Loucy (cell line): ENCODE measurements around the gene UBE2G1.

Experiments
- H2AFZ ChIP-seq: fragments of 200-600 bp; sonication (generic); 2 replicates; pipeline ENCODE4 v1.6.0; 2016; ENCODE audit warnings: antibody characterized with exemption, mild to moderate bottlenecking, low read length, moderate library complexity
- H3F3A ChIP-seq: fragments of 200-600 bp; 2 replicates; pipeline ENCODE4 v1.6.0; 2016; ENCODE audit warnings: antibody characterized with exemption, low read depth, mild to moderate bottlenecking
- H3K27me3 ChIP-seq: fragments of 200-600 bp; sonication (generic); 2 replicates; pipeline ENCODE4 v1.6.1; 2014; ENCODE audit warnings: low read length, mild to moderate bottlenecking; ENCODE audit not compliant: insufficient read depth, poor library complexity, severe bottlenecking
- H3K36me3 ChIP-seq: fragments of 200-600 bp; sonication (generic); 2 replicates; pipeline ENCODE4 v1.6.1; 2016; ENCODE audit warnings: low read length; ENCODE audit not compliant: insufficient read depth
- H3K4me1 ChIP-seq: fragments of 200-600 bp; sonication (generic); 2 replicates; pipeline ENCODE4 v1.5.1; 2014; ENCODE audit warnings: low read length, mild to moderate bottlenecking; ENCODE audit not compliant: insufficient read depth, poor library complexity, severe bottlenecking
- H3K4me2 ChIP-seq: fragments of 200-600 bp; sonication (generic); 2 replicates; pipeline ENCODE4 v1.6.0; 2014; ENCODE audit warnings: antibody characterized with exemption, low read length, low read depth, mild to moderate bottlenecking; ENCODE audit not compliant: poor library complexity, severe bottlenecking
- H3K4me3 ChIP-seq: fragments of 200-600 bp; sonication (generic); 2 replicates; pipeline ENCODE4 v1.5.1; 2014; ENCODE audit warnings: low read length, mild to moderate bottlenecking, mixed read lengths; ENCODE audit not compliant: poor library complexity, severe bottlenecking
- H3K79me2 ChIP-seq: fragments of 200-600 bp; sonication (generic); 2 replicates; pipeline ENCODE4 v1.6.1; 2014; ENCODE audit warnings: low read length; ENCODE audit not compliant: insufficient read depth
- H3K9ac ChIP-seq: fragments of 200-600 bp; sonication (generic); 2 replicates; pipeline ENCODE4 v1.6.0; 2014; ENCODE audit warnings: mild to moderate bottlenecking, low read depth, low read length, moderate library complexity; ENCODE audit not compliant: poor library complexity, severe bottlenecking
- H3K9me2 ChIP-seq: fragments of 200-600 bp; sonication (generic); replicated peaks from 2 replicates; pipeline ENCODE4 v1.6.1; 2016; ENCODE audit warnings: low read depth, low read length, mixed read lengths
- H3K9me3 ChIP-seq: fragments of 200-600 bp; sonication (generic); 2 replicates; pipeline ENCODE4 v1.6.1; 2014; ENCODE audit warnings: mild to moderate bottlenecking, antibody characterized with exemption, low read length, low read depth; ENCODE audit not compliant: insufficient read depth
- H4K20me1 ChIP-seq: fragments of 200-600 bp; sonication (generic); 2 replicates; pipeline ENCODE4 v1.6.0; 2014; ENCODE audit warnings: antibody characterized with exemption, low read length, mild to moderate bottlenecking; ENCODE audit not compliant: insufficient read depth, poor library complexity, severe bottlenecking
- EZH2phosphoT487 ChIP-seq: fragments of 200-600 bp; IDR thresholded peaks from 2 replicates; pipeline ENCODE4 v1.6.1; 2018; ENCODE audit warnings: antibody characterized with exemption, mild to moderate bottlenecking, moderate library complexity, borderline replicate concordance
- TF ChIP-seq, protein P1 (sequence below): fragments of 200-600 bp; sonication (generic); conservative IDR thresholded peaks from 2 replicates; pipeline ENCODE4 v1.5.1; 2014; ENCODE audit warnings: mild to moderate bottlenecking, antibody characterized with exemption, low read length

UBE2G1 gene

DNA sequence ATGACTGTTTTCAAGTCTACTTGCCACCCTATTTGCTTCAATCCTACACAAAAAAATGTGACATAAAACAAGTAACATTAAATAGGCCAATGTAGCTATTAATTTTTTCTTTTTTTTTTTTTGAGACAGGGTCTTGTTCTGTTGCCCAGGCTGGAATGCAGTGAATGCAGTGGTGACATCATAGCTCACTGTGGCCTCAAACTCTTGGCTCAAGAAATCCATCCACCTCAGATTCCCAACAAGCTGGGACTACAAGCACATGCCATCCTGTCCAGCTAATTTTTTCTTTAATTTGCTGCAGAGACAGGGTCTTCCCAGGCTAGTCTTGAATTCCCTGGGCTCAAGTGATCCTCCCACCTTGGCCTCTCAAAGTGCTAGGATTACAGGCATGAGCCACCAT is 132.1 kb downstream of the UBE2G1 start:
- Histone ChIP-seq H3K9me2 (no peaks in the 10 kb centered on the region), H3K4me2 (no peak overlapping the region), H3K36me3 (peaks cover 72% of the 10 kb centered on the region), H4K20me1 (no peaks in the 10 kb centered on the region), H3K4me3 (no peak overlapping the region), H3K79me2 (no peaks in the 10 kb centered on the region), H3K4me1 (peaks cover 5% of the 10 kb centered on the region), H3K9ac (no peak overlapping the region), H2AFZ (no peak overlapping the region), H3K9me3 (no peaks in the 10 kb centered on the region), H3K27me3 (no peaks in the 10 kb centered on the region), H3F3A (no peaks in the 10 kb centered on the region)
- TF ChIP-seq, protein P1, sequence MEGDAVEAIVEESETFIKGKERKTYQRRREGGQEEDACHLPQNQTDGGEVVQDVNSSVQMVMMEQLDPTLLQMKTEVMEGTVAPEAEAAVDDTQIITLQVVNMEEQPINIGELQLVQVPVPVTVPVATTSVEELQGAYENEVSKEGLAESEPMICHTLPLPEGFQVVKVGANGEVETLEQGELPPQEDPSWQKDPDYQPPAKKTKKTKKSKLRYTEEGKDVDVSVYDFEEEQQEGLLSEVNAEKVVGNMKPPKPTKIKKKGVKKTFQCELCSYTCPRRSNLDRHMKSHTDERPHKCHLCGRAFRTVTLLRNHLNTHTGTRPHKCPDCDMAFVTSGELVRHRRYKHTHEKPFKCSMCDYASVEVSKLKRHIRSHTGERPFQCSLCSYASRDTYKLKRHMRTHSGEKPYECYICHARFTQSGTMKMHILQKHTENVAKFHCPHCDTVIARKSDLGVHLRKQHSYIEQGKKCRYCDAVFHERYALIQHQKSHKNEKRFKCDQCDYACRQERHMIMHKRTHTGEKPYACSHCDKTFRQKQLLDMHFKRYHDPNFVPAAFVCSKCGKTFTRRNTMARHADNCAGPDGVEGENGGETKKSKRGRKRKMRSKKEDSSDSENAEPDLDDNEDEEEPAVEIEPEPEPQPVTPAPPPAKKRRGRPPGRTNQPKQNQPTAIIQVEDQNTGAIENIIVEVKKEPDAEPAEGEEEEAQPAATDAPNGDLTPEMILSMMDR = no peak
- no peak for TF ChIP-seq EZH2phosphoT487

DNA sequence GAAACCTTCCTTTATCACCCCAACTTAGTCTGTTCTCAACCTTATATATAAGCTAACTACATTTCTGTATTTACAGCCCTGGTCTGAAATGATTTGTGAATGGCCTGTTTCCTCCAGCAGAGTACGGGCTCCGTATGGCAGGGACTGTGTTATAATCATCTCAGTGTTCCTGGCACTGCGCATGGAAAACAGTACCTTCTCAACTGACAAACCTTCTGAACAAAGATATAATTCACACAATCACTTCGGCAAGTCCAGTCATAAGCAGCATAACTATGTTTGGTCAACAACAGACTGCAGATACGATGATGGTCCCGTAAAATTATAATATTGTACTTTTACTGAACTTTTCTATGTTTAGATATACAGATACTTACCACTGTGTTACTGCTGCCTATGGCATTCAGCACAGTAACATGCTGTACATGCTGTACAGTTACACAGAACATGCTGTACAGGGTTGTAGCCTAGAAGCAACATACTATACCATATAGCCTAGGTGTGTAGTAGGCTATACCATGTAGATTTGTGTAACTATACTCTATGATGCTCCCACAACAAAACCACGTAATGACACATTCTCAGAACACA is 132.7 kb downstream of the UBE2G1 start:
- Histone ChIP-seq H3K9me2 (no peaks in the 10 kb centered on the region), H3K27me3 (no peaks in the 10 kb centered on the region), H3K4me2 (no peak overlapping the region), H3K36me3 (peaks cover 66% of the 10 kb centered on the region), H3K9me3 (no peaks in the 10 kb centered on the region), H3K9ac (no peak overlapping the region), H3K4me3 (no peak overlapping the region), H3F3A (no peaks in the 10 kb centered on the region), H4K20me1 (no peaks in the 10 kb centered on the region), H3K4me1 (peaks cover 5% of the 10 kb centered on the region), H2AFZ (no peak overlapping the region), H3K79me2 (no peaks in the 10 kb centered on the region)
- TF ChIP-seq EZH2phosphoT487 = no peak
- TF ChIP-seq, protein P1 = no peak

DNA sequence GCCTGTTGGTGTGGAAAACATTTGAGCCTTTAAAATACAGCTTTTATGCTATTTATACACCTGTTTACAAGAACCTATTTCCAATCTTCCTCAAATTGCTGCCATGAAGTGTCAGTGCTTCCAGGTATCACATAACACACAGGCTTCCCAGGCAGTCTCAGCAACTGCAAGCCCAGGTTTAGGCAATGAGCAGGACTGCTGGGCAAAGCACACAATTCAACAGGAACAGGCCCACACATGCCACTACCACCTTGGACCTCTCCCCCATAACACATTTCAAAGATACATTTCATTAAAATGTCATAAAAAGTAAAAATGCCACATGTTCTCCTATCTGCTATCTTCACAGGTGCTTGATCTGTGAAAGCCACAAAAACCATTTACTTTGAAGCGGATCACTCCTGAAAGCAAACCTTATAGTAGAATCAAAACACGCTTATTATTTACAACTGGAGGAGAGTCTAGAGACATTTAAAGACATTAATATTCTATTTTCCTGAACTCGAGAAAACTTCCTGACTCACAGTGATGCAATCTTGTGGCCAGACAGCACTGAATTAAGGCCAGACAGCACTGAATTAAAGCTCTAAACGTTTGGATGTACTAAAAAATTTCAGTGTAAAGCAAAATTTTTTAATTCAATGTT is 134.2 kb downstream of the UBE2G1 start:
- no peak for TF ChIP-seq EZH2phosphoT487
- TF ChIP-seq, protein P1 = no peak
- no peak overlapping the region for H3K4me2 ChIP-seq
- H3K4me3 ChIP-seq = no peak overlapping the region
- peaks cover 55% of the 10 kb centered on the region for H3K36me3 ChIP-seq
- no peaks in the 10 kb centered on the region for H3K79me2 ChIP-seq
- H3K27me3 ChIP-seq = no peaks in the 10 kb centered on the region
- no peak overlapping the region for H2AFZ ChIP-seq
- H3F3A ChIP-seq = no peaks in the 10 kb centered on the region
- H3K9me2 ChIP-seq = no peaks in the 10 kb centered on the region
- H3K9ac ChIP-seq = no peak overlapping the region
- no peaks in the 10 kb centered on the region for H3K9me3 ChIP-seq
- H4K20me1 ChIP-seq = no peaks in the 10 kb centered on the region
- H3K4me1 ChIP-seq = peaks cover 5% of the 10 kb centered on the region
